Renal pelvis (tissue), 4 donors: ENCODE measurements around the gene NUP54. TPM values are rescaled to one million over a fixed set of nuclear protein-coding genes. Genes with fewer than 3 reads are reported as not detected.

Source experiments
- DNase-seq: peaks from one replicate; pipeline ENCODE4 v3.0.0-alpha.2; 2013
- polyA plus RNA-seq, 3 donors: library from polyadenylated mRNA; unstranded; fragments of 120-200 nt; gene quantifications; one replicate each; pipeline ENCODE4 v1.2.1, GENCODE V29; 2013; ENCODE audit not compliant: insufficient read length in 3 of 3

Gene NUP54
- polyA plus RNA-seq, 3 donors: 67.3 to 93.6 (median 79.2) TPM

DNA sequence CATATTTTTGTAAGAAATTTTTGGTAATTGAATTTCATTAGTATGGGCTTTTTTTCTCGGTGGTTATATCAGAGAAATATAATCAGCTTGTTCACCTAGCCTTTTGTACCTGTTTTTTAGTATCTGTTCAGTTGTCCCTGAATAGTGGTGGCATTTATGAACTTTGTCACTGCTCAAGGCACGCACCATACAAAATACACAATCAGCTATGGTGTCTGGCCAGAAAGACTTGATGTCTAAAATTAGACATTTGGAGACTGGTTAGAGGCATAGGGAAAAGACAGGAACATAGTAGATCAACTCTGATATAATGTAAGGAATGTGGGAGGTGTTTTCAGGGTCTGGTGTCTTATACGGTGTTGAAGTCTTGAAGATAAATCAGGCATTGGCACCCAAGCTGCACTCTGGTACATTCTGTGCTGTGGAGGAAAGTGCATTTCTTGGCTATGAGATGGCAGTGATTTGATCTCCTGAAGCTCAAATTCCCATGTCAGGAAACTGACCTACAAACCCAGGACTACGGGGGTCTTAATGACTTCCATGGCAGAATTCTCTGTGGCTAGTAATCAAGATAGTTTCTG is 70.1 kb downstream of the NUP54 start:
- no peak for DNase-seq

DNA sequence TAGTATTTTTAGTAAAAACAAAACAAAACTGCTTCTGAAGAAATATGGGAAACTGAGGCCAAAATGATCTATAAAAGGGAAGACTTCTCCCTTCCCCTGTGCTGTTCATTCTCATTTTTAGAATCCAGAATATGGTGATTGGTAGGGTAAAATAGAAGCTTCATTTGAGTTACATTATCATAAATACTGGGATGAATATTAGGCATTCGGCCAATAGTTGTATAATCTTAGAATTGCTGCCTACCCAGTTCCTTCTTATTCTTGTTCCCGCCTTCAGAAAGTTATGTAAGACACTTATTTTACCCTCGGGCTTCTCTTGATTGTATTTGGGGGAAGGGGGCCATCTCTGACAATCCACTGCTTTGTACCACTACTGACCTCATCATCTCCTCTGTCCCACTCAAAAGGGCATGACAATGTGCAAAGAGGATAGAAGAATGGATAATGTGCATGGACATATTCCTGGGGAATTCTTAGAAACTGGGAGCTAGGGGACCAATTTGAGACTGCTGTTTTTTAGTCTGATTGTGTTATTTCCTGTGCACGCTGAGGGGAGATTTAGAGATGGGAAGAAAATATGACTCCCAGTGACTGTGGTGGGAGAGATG is 73.1 kb downstream of the NUP54 start:
- DNase-seq: no peak

DNA sequence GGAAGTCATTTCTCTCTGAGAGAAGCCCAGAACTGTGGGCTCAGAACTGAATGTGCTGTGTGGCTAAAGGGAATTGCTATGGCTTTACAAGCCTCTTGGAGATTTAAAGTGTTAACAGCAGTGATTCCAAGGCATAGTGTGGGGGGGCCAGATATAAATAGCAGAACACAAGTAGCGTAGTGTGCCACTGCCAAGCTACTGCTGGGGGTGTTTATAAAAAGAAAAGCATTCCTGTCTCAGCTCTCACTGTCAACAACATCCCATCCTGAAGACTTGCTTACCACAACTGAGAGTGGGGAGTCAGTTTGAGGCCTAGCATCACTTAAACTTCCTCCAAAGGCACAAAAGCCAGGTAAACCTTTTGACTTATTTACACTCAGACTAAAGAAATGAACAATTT is 73.7 kb downstream of the NUP54 start, which contains the start of gene ART3:
TSS of gene ART3 (plus strand) at position 242 of the 400 bp plus-strand sequence. CDS start 1,181 bp downstream, outside the sequence.
- no peak for DNase-seq

DNA sequence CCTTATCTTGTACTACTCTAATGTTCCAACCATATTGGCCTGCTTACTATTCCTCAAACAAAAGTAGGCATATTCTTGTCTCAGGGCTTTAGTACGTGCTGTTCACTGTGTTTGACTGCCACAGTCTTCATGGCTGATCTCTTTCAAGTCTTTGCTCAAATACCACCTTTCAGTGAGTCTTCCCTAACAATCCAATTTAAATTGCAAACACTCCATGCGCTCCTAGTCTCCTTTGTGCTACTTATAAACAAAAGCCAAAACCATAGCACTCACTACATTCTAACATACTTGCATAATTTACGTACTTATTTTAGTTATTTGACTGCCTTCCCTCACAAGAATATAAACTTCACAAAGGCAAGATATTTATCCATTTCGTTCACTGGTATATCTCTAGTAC is 75.4 kb downstream of the NUP54 start:
- no peak for DNase-seq

DNA sequence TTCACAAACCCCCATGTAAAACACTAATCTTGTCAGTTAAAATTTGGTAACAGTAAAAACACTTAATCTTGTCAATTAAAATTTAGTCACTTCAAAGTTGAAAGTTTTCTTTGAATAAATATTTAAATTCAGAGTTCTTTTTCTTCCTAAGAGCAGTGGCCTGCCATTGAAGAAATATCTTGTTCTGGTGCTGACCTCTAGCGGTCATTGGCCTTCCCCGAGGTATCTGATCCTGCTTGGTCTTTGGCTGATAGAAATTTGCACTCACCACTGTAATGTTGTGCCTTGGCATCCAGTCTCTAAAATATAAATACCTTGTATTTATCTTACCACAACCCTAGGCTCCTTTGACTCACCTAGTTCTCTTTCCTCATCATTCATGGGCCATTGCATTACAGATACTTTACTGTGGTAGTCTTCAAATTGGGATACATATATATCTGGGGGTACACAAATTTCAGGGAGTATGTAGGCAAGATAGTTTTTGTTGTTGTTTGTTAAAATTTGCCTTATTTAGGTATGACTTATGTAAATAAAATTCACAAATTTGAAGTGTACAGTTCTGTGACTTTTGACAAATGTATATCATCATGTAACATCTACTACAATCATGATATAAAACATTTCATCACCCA is 80.4 kb downstream of the NUP54 start:
- DNase-seq: peak; percentile 64

DNA sequence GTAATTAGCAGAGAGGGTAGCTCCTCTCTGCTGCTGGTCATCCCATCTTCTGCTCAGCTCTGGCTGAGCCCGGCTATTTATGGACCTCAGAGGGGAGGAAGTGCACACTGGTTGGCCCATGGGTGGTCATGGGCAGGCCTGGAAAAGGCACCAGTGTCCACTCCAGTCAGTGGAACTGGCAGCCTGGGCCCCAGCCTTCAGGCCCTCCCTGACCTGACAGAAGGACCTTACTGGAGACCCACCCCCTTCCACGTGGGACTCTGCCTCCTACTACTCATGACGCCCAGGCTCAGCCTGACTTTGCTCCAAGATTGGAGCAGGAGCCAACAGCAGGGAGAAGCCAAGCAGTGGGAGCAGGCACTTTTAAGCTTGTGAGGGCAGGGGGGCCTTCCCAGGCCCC is 81.7 kb downstream of the NUP54 start:
- DNase-seq: no peak

Other genes with a start within 250 kb of the NUP54 start
- gene PPEF2, start 245.9 kb downstream of the NUP54 start, polyA plus RNA-seq: under 1 TPM in 2 of 3 donors, not detected in 1; 0.04 to 0.15 TPM
- 10 to 100 TPM; 12.0 to 15.7 (median 14.3) TPM for gene NAAA, start 207.4 kb downstream of the NUP54 start, polyA plus RNA-seq
- gene SDAD1, start 157.5 kb downstream of the NUP54 start, polyA plus RNA-seq: 10 to 100 TPM; 42.0 to 45.2 (median 45.0) TPM
- gene CXCL9, start 140.9 kb downstream of the NUP54 start, polyA plus RNA-seq: not detected
- gene CXCL10, start 124.9 kb downstream of the NUP54 start, polyA plus RNA-seq: 1 to 10 TPM; 3.6 to 4.7 (median 4.1) TPM
- under 1 TPM; 0.33 to 0.38 (median 0.33) TPM for gene CXCL11, start 112.3 kb downstream of the NUP54 start, polyA plus RNA-seq
- under 1 TPM; 0.27 to 0.86 (median 0.68) TPM for gene ART3, start 73.7 kb downstream of the NUP54 start, polyA plus RNA-seq
- 100 to 1,000 TPM; 154 to 171 (median 161) TPM for gene SCARB2, start 65.4 kb upstream of the NUP54 start, polyA plus RNA-seq
- 10 to 100 TPM in 1 of 3 donors, 1 to 10 TPM in 2; 6.6 to 10.4 (median 9.3) TPM for gene FAM47E, start 103.3 kb upstream of the NUP54 start, polyA plus RNA-seq
- gene STBD1, start 158.3 kb upstream of the NUP54 start, polyA plus RNA-seq: 1 to 10 TPM; 1.7 to 2.6 (median 2.0) TPM